GM20000 (cell line): ENCODE data around the gene INSL3.

ENCODE experiments used
- DNase-seq: peaks from one replicate; pipeline ENCODE4 v3.0.0; 2012; ENCODE audit warnings: low spot score
- TF ChIP-seq, protein P1 (sequence below): IDR thresholded peaks from 2 replicates; pipeline ENCODE4 v1.5.1; 2012; ENCODE audit warnings: mild to moderate bottlenecking, control low read depth; ENCODE audit errors: extremely low read depth, missing control alignments

The INSL3 gene

GRCh38 chr19:17835182-17836006, 14.1 kb upstream of the INSL3 start:
- TF ChIP-seq, protein P1, sequence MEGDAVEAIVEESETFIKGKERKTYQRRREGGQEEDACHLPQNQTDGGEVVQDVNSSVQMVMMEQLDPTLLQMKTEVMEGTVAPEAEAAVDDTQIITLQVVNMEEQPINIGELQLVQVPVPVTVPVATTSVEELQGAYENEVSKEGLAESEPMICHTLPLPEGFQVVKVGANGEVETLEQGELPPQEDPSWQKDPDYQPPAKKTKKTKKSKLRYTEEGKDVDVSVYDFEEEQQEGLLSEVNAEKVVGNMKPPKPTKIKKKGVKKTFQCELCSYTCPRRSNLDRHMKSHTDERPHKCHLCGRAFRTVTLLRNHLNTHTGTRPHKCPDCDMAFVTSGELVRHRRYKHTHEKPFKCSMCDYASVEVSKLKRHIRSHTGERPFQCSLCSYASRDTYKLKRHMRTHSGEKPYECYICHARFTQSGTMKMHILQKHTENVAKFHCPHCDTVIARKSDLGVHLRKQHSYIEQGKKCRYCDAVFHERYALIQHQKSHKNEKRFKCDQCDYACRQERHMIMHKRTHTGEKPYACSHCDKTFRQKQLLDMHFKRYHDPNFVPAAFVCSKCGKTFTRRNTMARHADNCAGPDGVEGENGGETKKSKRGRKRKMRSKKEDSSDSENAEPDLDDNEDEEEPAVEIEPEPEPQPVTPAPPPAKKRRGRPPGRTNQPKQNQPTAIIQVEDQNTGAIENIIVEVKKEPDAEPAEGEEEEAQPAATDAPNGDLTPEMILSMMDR, result no peak
- DNase-seq, result no peak

GRCh38 chr19:17834350-17835181, 13.2 kb upstream of the INSL3 start:
- no peak for DNase-seq

GRCh38 chr19:17832443-17833208, 11.3 kb upstream of the INSL3 start:
- DNase-seq, result no peak
- TF ChIP-seq, protein P1, result no peak

More at GRCh38 chr19:17834350-17835181, 13.2 kb upstream of the INSL3 start:
- TF ChIP-seq, protein P1, result no peak

- TF ChIP-seq, protein P1, result no peak
- no peak for DNase-seq
Observed at GRCh38 chr19:17831419-17831888, 10.1 kb upstream of the INSL3 start.

DNA sequence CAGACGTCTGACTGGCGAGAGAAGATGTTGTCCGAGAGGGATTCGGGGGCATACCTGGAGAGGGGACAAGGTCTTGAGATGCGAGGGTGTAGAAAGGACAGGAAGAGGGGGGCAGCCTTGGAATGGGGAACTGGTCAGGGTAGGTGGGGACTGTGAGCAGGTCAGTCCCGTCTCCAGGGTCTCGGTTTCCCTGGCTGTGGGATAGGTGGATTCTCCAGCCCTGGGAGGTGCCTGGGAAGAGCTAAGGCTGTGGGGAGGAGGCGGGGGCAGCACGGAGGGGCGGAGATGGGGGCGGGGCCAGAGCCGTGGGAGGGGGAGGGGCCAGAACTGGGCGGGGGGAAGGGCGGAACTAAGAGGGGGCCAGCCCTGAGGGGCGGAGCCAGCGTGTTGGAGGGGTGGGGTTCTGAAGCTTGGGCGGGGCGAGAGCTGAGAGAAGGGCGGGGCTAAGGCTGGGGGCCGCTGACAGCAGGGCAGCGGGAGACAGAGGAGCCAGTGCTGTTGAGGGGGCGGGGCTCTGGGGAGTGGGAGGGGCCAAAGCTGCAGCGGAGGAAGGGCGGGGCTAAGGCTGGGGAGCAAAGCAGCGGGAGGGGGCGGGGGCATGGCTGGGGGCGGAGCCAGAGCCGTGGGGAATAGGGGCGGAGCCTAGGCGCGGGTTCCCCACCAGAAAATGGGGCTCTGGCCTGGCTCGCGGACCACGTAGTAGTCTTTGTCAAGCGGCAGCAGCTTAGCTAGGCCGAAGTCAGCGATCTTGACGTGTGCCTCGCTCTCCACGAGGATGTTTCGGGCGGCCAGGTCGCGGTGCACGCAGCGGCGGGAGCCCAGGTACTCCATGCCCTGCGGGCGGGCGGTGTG, 9.5 kb upstream of the INSL3 start:
- TF ChIP-seq, protein P1, result no peak
- peak; percentile 74 for DNase-seq

DNA sequence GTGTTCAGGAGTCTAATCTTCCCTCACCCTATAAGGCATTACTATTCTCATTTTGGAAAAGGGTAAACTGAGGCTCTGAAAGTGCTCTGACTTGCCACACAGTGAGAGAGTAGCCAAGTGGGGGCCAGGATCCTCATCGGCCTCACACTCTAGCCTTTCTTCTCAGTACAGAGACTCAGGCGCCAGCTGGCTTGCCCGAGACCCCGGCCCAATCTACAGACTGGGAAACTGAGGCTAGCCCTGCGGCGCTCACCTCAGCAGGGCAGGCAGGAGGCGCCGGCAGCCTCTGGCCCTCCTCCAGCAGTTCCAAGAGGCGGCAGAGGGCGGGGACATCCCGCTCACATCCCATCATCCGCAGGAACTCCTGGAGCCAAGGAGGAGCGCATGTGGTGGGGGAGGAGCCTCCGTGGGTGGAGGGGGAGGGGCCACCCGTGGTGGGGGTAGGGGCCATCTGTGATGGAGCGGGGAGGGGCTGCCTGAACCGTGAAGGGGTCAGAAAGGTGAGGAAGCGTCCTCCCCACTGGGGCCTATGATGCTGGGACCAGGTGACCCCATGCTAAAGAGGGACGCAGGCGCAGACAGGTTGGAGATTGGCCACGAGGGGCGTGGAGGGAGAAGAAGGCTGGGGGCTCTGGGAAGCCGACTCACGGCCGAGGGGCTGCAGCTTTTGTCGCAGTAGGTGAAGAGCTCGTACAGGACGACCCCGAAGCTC, 8.7 kb upstream of the INSL3 start:
- TF ChIP-seq, protein P1, result no peak
- DNase-seq, result no peak
